ENCODE data around the gene SLC6A17.

The SLC6A17 gene

DNA sequence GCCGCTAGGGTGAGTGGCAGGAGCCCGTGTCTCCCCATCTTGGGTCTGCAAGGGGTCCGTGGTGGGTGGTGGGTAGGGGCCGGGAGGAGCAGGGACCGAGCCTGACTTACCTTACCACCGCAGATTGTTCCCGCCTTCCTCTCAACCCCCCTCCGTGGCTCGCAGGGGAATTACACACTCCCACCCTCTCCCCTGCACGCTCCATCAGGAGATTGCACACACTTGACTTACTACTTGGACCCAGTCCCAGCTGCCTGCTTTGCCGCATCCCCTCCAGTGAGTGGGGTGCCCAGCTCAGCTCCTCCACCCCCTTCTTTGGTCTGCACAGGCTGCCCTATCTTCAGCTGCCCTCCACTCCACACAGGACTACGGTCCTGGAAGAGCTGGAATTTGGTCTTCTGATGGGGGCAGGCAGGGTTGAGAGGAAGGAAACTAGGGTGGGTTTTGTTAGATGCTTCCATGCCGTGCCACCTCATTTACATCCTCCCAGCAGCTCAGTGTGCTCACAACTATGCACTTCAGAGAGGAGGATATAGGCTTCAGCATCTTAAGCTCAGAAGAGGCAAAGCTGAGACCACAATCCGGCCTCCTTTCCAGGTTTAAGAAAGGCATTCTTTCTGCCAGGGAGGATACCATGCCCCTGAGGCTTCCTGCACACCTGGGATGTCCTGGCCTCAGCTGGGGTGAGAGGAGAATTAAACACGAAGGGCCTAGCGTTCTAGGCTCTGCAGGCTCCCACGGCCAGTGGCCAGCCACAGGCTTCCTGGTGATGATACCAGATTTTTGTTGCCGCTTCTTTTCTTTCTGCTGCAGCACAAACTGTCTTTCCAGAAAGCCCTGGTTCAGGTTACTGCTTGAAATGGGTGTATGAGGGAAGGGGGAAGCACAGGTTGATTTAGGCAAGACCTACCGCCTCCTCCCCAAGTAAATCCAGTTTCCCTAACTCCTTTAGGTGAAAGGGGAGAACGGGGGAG, 62.2 kb downstream of the SLC6A17 start:
- peak overlapping the region; percentile 66 to 81 for H3K4me3 ChIP-seq (ENCODE audit: low read depth in 1 of 2, low read length in 1 of 2)
- H3K36me3 ChIP-seq, result no peaks in the 10 kb centered on the region
- TF ChIP-seq, protein P1, sequence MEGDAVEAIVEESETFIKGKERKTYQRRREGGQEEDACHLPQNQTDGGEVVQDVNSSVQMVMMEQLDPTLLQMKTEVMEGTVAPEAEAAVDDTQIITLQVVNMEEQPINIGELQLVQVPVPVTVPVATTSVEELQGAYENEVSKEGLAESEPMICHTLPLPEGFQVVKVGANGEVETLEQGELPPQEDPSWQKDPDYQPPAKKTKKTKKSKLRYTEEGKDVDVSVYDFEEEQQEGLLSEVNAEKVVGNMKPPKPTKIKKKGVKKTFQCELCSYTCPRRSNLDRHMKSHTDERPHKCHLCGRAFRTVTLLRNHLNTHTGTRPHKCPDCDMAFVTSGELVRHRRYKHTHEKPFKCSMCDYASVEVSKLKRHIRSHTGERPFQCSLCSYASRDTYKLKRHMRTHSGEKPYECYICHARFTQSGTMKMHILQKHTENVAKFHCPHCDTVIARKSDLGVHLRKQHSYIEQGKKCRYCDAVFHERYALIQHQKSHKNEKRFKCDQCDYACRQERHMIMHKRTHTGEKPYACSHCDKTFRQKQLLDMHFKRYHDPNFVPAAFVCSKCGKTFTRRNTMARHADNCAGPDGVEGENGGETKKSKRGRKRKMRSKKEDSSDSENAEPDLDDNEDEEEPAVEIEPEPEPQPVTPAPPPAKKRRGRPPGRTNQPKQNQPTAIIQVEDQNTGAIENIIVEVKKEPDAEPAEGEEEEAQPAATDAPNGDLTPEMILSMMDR (IDR thresholded peaks at IDR 0.05), result no peak
- peaks cover 27 to 31% of the 10 kb centered on the region in 2 experiments for H3K4me1 ChIP-seq (ENCODE audit: control insufficient read depth in 1 of 2, insufficient read depth in 1 of 2, low read depth in 1 of 2, low read length in 1 of 2)
- peaks cover 46% of the 10 kb centered on the region for H3K27me3 ChIP-seq
- H3K27ac ChIP-seq, result no peak overlapping the region
- H3K9me3 ChIP-seq, result no peaks in the 10 kb centered on the region

DNA sequence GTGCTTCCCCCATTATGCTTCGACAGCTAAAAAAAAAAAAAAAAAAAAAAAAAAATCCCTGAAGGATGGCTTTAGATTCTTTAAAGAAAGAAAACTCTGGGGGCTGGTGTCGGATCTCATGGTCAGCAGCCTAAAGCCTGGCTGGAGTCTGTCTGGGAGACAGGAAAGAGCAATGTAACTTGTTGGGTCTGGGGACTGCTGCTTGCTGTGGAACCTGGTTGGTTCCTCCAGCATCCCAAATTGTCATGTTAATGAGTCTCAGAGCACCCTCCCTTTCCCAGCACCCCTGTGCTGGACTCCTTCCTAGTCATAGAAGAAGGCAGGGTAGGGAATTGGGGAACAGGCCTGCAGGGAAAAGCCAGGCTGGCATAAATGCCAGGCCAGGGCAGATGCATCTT, 62.8 kb downstream of the SLC6A17 start:
- Histone ChIP-seq H3K27me3 (peaks cover 46% of the 10 kb centered on the region), H3K9me3 (no peaks in the 10 kb centered on the region), H3K4me1 (ENCODE audit: control insufficient read depth in 1 of 2, insufficient read depth in 1 of 2, low read depth in 1 of 2, low read length in 1 of 2) (peaks cover 27 to 31% of the 10 kb centered on the region in 2 experiments), H3K27ac (no peak overlapping the region), H3K36me3 (no peaks in the 10 kb centered on the region), H3K4me3 (ENCODE audit: low read depth in 1 of 2, low read length in 1 of 2) (no peak overlapping the region)
- TF ChIP-seq, protein P1 (IDR thresholded peaks at IDR 0.05), result no peak

DNA sequence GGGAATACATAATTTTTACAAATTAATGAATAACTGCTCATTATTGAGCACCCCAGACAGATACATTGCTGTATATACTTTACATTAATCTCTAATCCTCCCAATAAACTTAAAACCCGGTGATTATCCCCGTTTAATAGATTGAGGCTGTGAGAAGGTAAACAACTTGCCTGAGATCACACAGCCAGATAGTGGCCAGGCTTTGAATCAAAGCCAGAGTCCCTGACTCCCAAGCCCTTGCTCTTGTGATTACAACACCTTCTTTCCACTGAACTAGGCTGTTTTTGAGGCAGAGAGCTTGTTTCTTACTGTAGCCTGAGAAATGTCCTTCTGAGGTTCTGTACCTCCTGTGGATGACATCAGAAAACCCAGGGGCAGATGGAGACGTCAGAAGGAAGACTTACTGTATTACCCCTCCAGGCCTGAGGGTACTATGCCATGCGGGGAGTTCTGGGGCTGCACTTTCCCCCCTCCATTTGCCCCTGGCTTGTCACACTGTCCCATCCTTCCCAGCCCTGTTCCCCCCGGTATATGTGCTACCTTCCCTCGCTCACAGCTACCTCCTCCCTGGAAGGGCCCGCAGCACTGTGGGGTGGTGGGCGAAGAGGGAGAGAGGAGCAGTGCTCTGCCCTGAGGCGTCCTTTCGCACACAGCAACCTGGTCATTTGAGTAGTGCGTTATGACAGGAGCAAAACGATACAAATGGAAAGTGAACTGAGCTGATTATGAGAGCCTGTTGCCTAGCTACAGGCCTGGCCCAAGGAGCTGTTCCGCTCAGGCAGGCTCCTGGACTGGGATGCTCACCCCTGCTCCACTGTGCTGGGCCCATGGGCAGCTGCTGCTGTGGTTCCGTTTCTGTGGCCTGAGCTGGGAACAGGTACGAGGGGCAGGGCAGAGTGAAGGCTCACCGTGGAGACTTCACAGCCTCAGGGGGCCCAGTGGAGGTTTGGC, 64.4 kb downstream of the SLC6A17 start:
- Histone ChIP-seq H3K4me1 (ENCODE audit: control insufficient read depth in 1 of 2, insufficient read depth in 1 of 2, low read depth in 1 of 2, low read length in 1 of 2) (peaks cover 19 to 25% of the 10 kb centered on the region in 2 experiments), H3K27me3 (peaks cover 46% of the 10 kb centered on the region), H3K9me3 (no peaks in the 10 kb centered on the region), H3K36me3 (no peaks in the 10 kb centered on the region), H3K27ac (no peak overlapping the region), H3K4me3 (ENCODE audit: low read depth in 1 of 2, low read length in 1 of 2) (no peak overlapping the region)
- TF ChIP-seq, protein P1 (IDR thresholded peaks at IDR 0.05), result no peak

DNA sequence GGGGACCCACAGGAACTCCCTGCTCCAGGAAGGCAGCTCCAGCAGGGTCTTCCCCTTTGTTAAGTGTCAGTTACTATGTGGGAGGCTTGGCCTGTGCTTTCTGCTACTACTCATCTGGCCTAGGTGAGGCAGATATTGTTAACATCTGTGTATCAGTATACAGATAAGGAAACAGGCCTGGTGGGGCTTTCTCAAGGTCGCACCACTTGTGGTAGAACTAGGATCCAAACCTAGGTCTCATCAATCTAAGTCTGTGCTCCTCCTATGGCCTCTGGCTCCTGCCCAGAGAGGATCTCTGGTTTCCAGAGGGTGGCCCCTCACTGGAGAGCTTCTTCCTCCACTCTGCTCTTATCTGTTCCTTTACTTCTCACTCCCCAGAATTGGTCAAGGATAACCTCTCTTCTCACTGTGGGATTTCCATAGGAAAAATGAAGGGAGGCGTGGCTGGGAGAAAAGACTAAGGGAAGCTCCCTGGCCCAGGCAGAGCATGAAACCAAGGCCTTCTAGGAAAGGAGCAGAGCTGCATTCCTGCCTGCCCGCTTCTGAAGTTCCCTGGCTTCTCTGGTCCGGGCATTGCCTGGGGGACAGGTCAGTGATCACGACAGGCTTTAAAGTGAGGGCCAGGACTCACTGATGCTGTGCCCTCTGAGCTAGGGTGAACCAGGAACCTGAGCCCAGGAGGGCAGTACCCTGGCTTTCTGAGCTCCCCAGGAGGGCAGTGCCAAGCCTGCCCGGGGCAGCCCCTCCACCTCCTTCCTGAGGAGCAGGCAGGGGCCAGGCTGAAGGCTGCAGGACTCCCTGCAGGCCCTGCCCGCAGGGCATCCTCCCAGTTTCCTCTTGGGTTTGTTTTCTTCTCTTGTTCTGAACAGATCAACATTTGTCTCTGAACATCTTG, 65.6 kb downstream of the SLC6A17 start:
- Histone ChIP-seq H3K27ac (no peak overlapping the region), H3K27me3 (peaks cover 43% of the 10 kb centered on the region), H3K4me3 (ENCODE audit: low read depth in 1 of 2, low read length in 1 of 2) (no peak overlapping the region), H3K4me1 (ENCODE audit: control insufficient read depth in 1 of 2, insufficient read depth in 1 of 2, low read depth in 1 of 2, low read length in 1 of 2) (peaks cover 17 to 20% of the 10 kb centered on the region in 2 experiments), H3K9me3 (no peaks in the 10 kb centered on the region), H3K36me3 (no peaks in the 10 kb centered on the region)
- TF ChIP-seq, protein P1 (IDR thresholded peaks at IDR 0.05), result no peak
